ENCODE results near the gene TLE4. TPM values are rescaled to one million over a fixed set of nuclear protein-coding genes. Genes with fewer than 3 reads are reported as not detected.

TLE4 gene
- total and polyA plus RNA-seq, 10 of the 15 experiments (the other 5 are each of a cell fraction or from before 2014, with no cell fraction given), result 5.3 to 53.3 (median 23.3) TPM

- TF ChIP-seq ZBTB33 (IDR thresholded peaks at IDR 0.05), result no peak
- no peak for TF ChIP-seq BCL3 (IDR thresholded peaks at IDR 0.05; ENCODE audit: borderline replicate concordance, insufficient read depth, low read depth, low read length, poor library complexity, severe bottlenecking)
- no peak for TF ChIP-seq USF2 (IDR thresholded peaks at IDR 0.05; ENCODE audit: borderline replicate concordance, low read depth, low read length)
- TF ChIP-seq POU2F2 (IDR thresholded peaks at IDR 0.05; ENCODE audit: borderline replicate concordance, low read depth, low read length), result no peak
- no peak for TF ChIP-seq FOS (IDR thresholded peaks at IDR 0.05; ENCODE audit: borderline replicate concordance, extremely low read depth, insufficient read length)
- no peak for TF ChIP-seq ZNF24 (IDR thresholded peaks at IDR 0.05)
- no peak for TF ChIP-seq ZNF274 (IDR thresholded peaks at IDR 0.05; ENCODE audit: insufficient read depth, insufficient read length)
- no peak for TF ChIP-seq BMI1 (IDR thresholded peaks at IDR 0.05; ENCODE audit: borderline replicate concordance)
- TF ChIP-seq RUNX3 (IDR thresholded peaks at IDR 0.05; ENCODE audit: low read length), result peak; percentile 28; the same call in 1 of the 2 replicates
- no peak for TF ChIP-seq RAD51 (IDR thresholded peaks at IDR 0.05)
- no peak for TF ChIP-seq CHD2 (IDR thresholded peaks at IDR 0.05; ENCODE audit: borderline replicate concordance, low read depth, low read length)
- TF ChIP-seq TCF12 (IDR thresholded peaks at IDR 0.05; ENCODE audit: low read depth, low read length), result 0 out of 2 replicates have a peak, but pooled peaks have one; percentile 50
- TF ChIP-seq STAT1 (conservative IDR thresholded peaks at IDR 0.05), result no peak
- TF ChIP-seq SPI1 (IDR thresholded peaks at IDR 0.05; ENCODE audit: borderline replicate concordance, insufficient read depth, low read depth, low read length), result 0 out of 2 replicates have a peak, but pooled peaks have one; percentile 24
- peak; percentile 80 for TF ChIP-seq TCF3 (IDR thresholded peaks at IDR 0.05; ENCODE audit: borderline replicate concordance, insufficient read depth, low read depth, low read length)
- TF ChIP-seq HSF1 (IDR thresholded peaks at IDR 0.05; ENCODE audit: low read depth, low read length), result no peak
- no peak for TF ChIP-seq PBX3 (IDR thresholded peaks at IDR 0.05; ENCODE audit: insufficient replicate concordance, low read depth, low read length)
- TF ChIP-seq ZBTB4 (CRISPR knock-in tag; IDR thresholded peaks at IDR 0.05), result no peak
- TF ChIP-seq ZSCAN29 (IDR thresholded peaks at IDR 0.05), result no peak
- no peak for TF ChIP-seq SMAD5 (IDR thresholded peaks at IDR 0.05; ENCODE audit: low read depth)
- TF ChIP-seq NR2C2 (IDR thresholded peaks at IDR 0.05; ENCODE audit: borderline replicate concordance, control insufficient read depth, insufficient read length, low read depth), result no peak
Measured at GRCh38 chr9:79565245-79565644, 6.5 kb upstream of the TLE4 start (continued).
